Mesenchymal stem cell (in vitro differentiated cells and primary cell): ENCODE measurements around the gene ALPL.

Experiments used
- DNase-seq: peaks from one replicate; pipeline ENCODE4 v3.0.0-alpha.2; 2013
- H2AFZ ChIP-seq: one replicate; pipeline ENCODE4 v1.6.1; 2013; ENCODE audit warnings: low read depth, mild to moderate bottlenecking, control low read depth, inconsistent platforms, low read length, moderate library complexity
- H2AK5ac ChIP-seq: 2 replicates; pipeline ENCODE4 v1.6.1; 2013; ENCODE audit warnings: low read length, moderate library complexity, mild to moderate bottlenecking, inconsistent platforms; ENCODE audit not compliant: severe bottlenecking
- H2BK120ac ChIP-seq: one replicate; pipeline ENCODE4 v1.6.1; 2013; ENCODE audit warnings: low read depth, mild to moderate bottlenecking, inconsistent platforms, low read length, moderate library complexity
- H2BK12ac ChIP-seq, 2 experiments: one replicate each; pipeline ENCODE4 v1.6.1; 2013; ENCODE audit warnings: inconsistent platforms in 2 of 2, low read length in 2 of 2, mild to moderate bottlenecking in 2 of 2, moderate library complexity in 2 of 2, control low read depth in 1 of 2
- H2BK15ac ChIP-seq: one replicate; pipeline ENCODE4 v1.6.1; 2013; ENCODE audit warnings: mild to moderate bottlenecking, low read depth, inconsistent platforms; ENCODE audit not compliant: poor library complexity, severe bottlenecking
- H2BK5ac ChIP-seq: 2 replicates; pipeline ENCODE4 v1.6.1; 2013; ENCODE audit warnings: low read depth, mild to moderate bottlenecking, low read length, control low read depth, inconsistent platforms; ENCODE audit not compliant: poor library complexity, severe bottlenecking
- H3K14ac ChIP-seq, 2 experiments: one replicate each; pipeline ENCODE4 v1.6.1; 2013; ENCODE audit warnings: inconsistent platforms in 2 of 2, low read length in 2 of 2, control low read depth in 1 of 2, mild to moderate bottlenecking in 1 of 2, moderate library complexity in 1 of 2
- H3K18ac ChIP-seq, 2 experiments: one replicate each; pipeline ENCODE4 v1.6.1; 2013; ENCODE audit warnings: inconsistent platforms in 2 of 2, low read length in 2 of 2, control low read depth in 1 of 2, low read depth in 1 of 2, mild to moderate bottlenecking in 1 of 2
- H3K23ac ChIP-seq, 2 experiments: one replicate each; pipeline ENCODE4 v1.6.1; 2013; ENCODE audit warnings: inconsistent platforms in 2 of 2, low read length in 2 of 2, mild to moderate bottlenecking in 2 of 2, moderate library complexity in 2 of 2, control low read depth in 1 of 2
- H3K27ac ChIP-seq: 2 replicates; pipeline ENCODE4 v1.5.1; 2013; ENCODE audit warnings: mild to moderate bottlenecking, moderate library complexity, low read length, control low read depth, inconsistent platforms; ENCODE audit not compliant: poor library complexity, severe bottlenecking
- H3K27me3 ChIP-seq, 2 experiments: 2 replicates each; pipeline versions ENCODE4 v1.6.1 to v1.7.0; 2013; ENCODE audit warnings: low read length in 2 of 2, mild to moderate bottlenecking in 2 of 2, moderate library complexity in 2 of 2, control low read depth in 1 of 2, inconsistent platforms in 1 of 2; ENCODE audit not compliant: control insufficient read depth in 1 of 2, insufficient read depth in 1 of 2
- H3K36me3 ChIP-seq, 2 experiments: 2 replicates each; pipeline versions ENCODE4 v1.6.1 to v1.7.0; 2013; ENCODE audit warnings: low read length in 2 of 2, control low read depth in 1 of 2, inconsistent platforms in 1 of 2, low read depth in 1 of 2, mild to moderate bottlenecking in 1 of 2; ENCODE audit not compliant: insufficient read depth in 2 of 2, control insufficient read depth in 1 of 2
- H3K4ac ChIP-seq, 2 experiments: one replicate each; pipeline ENCODE4 v1.6.1; 2013; ENCODE audit warnings: inconsistent platforms in 2 of 2, low read length in 2 of 2, mild to moderate bottlenecking in 2 of 2, moderate library complexity in 2 of 2, control low read depth in 1 of 2, low read depth in 1 of 2
- H3K4me1 ChIP-seq: 2 replicates; pipeline ENCODE4 v1.6.1; 2013; ENCODE audit warnings: low read depth, low read length, control low read depth; ENCODE audit not compliant: control insufficient read depth, insufficient read depth
- H3K4me2 ChIP-seq: 2 replicates; pipeline ENCODE4 v1.6.1; 2013; ENCODE audit warnings: low read length, mild to moderate bottlenecking, inconsistent platforms; ENCODE audit not compliant: poor library complexity, severe bottlenecking
- H3K4me3 ChIP-seq, 2 experiments: 2 replicates each; pipeline versions ENCODE4 v1.5.1 to v1.7.0; 2013; ENCODE audit warnings: low read length in 2 of 2, mild to moderate bottlenecking in 2 of 2, control low read depth in 1 of 2, low read depth in 1 of 2; ENCODE audit not compliant: insufficient read depth in 1 of 2
- H3K79me1 ChIP-seq: replicated peaks from 2 replicates; pipeline ENCODE4 v1.6.1; 2013; ENCODE audit warnings: mild to moderate bottlenecking, control low read depth, low read length, inconsistent platforms; ENCODE audit not compliant: poor library complexity, severe bottlenecking
- H3K9ac ChIP-seq: 2 replicates; pipeline ENCODE4 v1.7.0; 2013; ENCODE audit warnings: mild to moderate bottlenecking, low read length, moderate library complexity
- H3K9me3 ChIP-seq: 2 replicates; pipeline ENCODE4 v1.7.0; 2013; ENCODE audit warnings: mild to moderate bottlenecking, low read length; ENCODE audit not compliant: control insufficient read depth
- H4K8ac ChIP-seq: one replicate; pipeline ENCODE4 v1.6.1; 2013; ENCODE audit warnings: inconsistent platforms, mild to moderate bottlenecking, low read length, moderate library complexity
- H4K91ac ChIP-seq: one replicate; pipeline ENCODE4 v1.6.1; 2013; ENCODE audit warnings: mild to moderate bottlenecking, low read length, inconsistent platforms
- WGBS: methylation state at CpG from one replicate; pipeline ENCODE4 v1.1.7; 2013; ENCODE audit warnings: mixed read lengths; 5-methylcytosine and 5-hydroxymethylcytosine counted together

The ALPL gene

DNA sequence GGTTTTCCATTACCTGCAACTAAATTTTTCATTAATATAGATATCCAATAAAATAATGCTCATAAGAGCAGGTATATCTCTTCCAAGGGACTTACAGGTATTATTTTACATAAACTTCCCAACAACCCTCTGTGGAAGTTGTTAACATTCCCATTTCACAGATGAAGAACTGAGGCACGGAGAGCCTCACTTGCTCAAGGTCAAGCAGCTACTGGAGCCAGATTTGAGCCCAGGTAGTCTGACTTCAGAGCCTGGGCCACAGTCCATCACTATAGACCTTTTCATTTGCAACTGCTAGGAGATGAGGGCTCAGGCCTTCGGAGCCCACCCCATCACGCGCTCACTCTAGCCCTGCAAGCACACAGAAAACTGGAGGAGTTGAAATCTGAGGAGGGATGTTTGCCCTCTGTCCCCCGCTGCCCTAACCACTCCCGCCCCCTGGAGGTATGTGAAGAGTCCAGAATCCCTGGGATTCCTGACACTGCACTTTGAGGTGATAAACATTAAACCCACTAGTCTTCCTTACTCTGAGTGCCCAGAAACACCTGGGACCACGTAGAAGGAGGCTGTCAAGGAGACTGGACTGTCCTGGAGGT lies 11.7 kb upstream of the ALPL start:
- H3K4me1 ChIP-seq: peaks cover 6% of the 10 kb centered on the region
- no peaks in the 10 kb centered on the region for H3K79me1 ChIP-seq
- no peak overlapping the region for H2AK5ac ChIP-seq
- no peak overlapping the region for H2AFZ ChIP-seq
- H2BK120ac ChIP-seq: no peak overlapping the region
- H2BK15ac ChIP-seq: no peak overlapping the region
- no peak overlapping the region for H3K4me2 ChIP-seq
- H2BK5ac ChIP-seq: no peak overlapping the region
- no peak overlapping the region for H3K4me3 ChIP-seq
- H3K18ac ChIP-seq: no peak overlapping the region
- peaks cover 10% of the 10 kb centered on the region for H3K9me3 ChIP-seq
- H3K36me3 ChIP-seq: no peaks in the 10 kb centered on the region
- no peak overlapping the region for H2BK12ac ChIP-seq
- H3K27me3 ChIP-seq: peaks cover 4 to 54% of the 10 kb centered on the region in 2 experiments
- no peak overlapping the region for H3K23ac ChIP-seq
- no peak overlapping the region for H3K4ac ChIP-seq
- no peak overlapping the region for H3K27ac ChIP-seq
- no peak overlapping the region for H3K14ac ChIP-seq
- 55% methylated on average over 7 of the region's 7 CpGs for WGBS
- no peak overlapping the region for H4K91ac ChIP-seq
- no peak for DNase-seq
- H3K9ac ChIP-seq: no peak overlapping the region
- no peak overlapping the region for H4K8ac ChIP-seq

DNA sequence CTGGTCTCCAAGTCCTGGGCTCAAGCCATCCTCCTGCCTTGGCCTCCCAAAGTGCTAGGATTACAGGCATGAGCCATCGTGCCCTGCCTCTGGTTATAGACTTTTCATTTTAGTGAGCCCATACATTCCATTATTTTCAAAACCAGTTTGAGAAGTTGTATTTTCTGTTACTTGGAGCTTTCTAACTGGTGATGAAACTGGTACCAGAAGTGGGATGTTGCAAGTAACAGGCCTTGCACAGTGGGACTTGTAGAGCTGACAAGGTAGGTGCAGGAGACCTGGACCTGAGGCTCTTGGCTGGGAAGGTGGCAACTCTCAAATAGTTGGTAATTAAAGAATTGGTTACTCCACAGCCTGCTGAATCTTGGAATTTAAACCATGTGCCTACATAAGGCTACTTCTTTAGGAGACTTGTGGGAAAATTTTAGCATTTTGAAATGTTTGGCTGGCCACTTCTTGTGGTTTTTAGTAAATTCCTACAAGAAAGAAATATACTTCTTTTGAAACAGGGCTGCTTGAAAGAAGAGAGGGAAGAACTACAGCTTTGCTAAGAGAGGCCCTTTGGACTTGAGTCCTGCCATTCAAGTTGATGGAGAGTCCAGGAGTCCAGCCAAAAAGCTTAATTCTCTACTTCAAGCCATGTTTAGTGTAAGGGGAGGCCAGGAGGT lies 9.8 kb upstream of the ALPL start:
- H2BK5ac ChIP-seq: no peak overlapping the region
- no CpG with 5 or more reads among the region's 1 CpG for WGBS
- no peak overlapping the region for H2BK15ac ChIP-seq
- no peak overlapping the region for H2AK5ac ChIP-seq
- H2BK12ac ChIP-seq: no peak overlapping the region
- H2BK120ac ChIP-seq: no peak overlapping the region
- H3K14ac ChIP-seq: no peak overlapping the region
- no peak overlapping the region for H3K4me2 ChIP-seq
- H3K27me3 ChIP-seq: peaks cover 4 to 46% of the 10 kb centered on the region in 2 experiments
- H3K79me1 ChIP-seq: no peaks in the 10 kb centered on the region
- H4K8ac ChIP-seq: no peak overlapping the region
- H3K36me3 ChIP-seq: no peaks in the 10 kb centered on the region
- H3K23ac ChIP-seq: no peak overlapping the region
- no peak overlapping the region for H3K4me3 ChIP-seq
- H3K4me1 ChIP-seq: peaks cover 6% of the 10 kb centered on the region
- no peak overlapping the region for H2AFZ ChIP-seq
- no peak overlapping the region for H4K91ac ChIP-seq
- no peak overlapping the region for H3K18ac ChIP-seq
- H3K9me3 ChIP-seq: peaks cover 10% of the 10 kb centered on the region
- no peak overlapping the region for H3K9ac ChIP-seq
- DNase-seq: no peak
- H3K27ac ChIP-seq: no peak overlapping the region
- H3K4ac ChIP-seq: no peak overlapping the region

DNA sequence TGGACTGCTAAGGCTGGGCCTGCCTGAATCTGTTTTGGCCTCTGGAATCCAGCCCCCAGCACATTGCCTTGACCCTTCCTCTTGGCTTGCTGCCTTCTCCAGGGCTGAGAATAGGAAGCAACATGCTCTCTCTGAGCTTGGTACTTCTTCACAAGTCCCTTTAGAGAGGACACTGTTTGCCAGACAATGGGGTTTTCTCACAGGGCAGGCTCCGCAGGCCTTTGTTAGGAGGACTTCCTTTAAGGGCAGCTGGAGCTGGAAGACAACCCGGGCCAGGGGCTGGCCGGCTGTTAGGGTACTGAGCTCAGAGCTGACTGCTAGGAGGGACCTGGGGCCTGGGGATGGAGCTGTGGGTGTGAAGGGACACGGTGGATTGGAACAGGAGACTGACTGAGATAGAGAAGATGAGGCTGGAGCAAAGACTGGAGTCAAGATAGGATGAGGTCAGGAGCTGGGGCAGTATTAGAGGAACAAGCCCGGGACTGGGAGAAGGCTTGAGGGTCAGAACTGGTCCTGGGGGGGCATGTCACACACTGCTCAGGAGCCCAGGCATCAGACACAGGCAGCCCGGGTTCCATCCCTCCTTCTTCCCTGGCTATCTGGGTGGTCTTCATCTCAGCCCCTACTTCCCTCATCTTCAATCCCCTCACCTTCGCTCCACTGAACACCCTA lies 5.4 kb upstream of the ALPL start:
- no peak overlapping the region for H2BK12ac ChIP-seq
- no peak overlapping the region for H3K4me2 ChIP-seq
- no peak overlapping the region for H4K91ac ChIP-seq

DNA sequence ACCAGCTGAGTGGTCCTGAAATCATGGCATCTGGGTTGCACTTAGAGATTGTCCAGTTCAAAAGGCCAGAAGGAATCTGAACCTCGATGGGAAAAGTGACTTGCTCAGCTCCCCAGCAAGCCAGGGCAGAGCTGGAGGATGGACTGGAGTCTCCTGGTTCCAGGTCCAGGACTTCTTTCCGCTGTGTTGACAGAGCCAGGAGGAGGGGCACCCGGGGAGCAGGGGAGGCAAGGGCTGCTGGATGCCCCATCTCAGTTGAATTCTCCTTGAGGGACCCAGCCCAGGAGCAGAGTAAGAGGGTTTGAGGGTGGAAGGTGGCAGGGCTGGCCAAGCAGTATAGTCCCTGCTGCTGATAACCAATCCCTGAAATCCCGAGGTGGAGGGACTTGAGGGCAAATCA lies 2.4 kb upstream of the ALPL start:
- Histone ChIP-seq H2AFZ (no peak overlapping the region), H3K4me1 (peaks cover 27% of the 10 kb centered on the region), H2BK120ac (no peak overlapping the region), H3K14ac (no peak overlapping the region), H2AK5ac (no peak overlapping the region), H3K9me3 (no peaks in the 10 kb centered on the region), H3K4me3 (no peak overlapping the region), H4K91ac (no peak overlapping the region), H2BK15ac (no peak overlapping the region), H2BK5ac (no peak overlapping the region), H3K36me3 (no peaks in the 10 kb centered on the region), H3K9ac (no peak overlapping the region), H3K18ac (no peak overlapping the region), H3K27ac (no peak overlapping the region), H2BK12ac (no peak overlapping the region), H3K4me2 (no peak overlapping the region), H4K8ac (no peak overlapping the region), H3K27me3 (peaks cover 10 to 57% of the 10 kb centered on the region in 2 experiments), H3K79me1 (no peaks in the 10 kb centered on the region), H3K23ac (no peak overlapping the region), H3K4ac (no peak overlapping the region)
- 84% methylated on average over 4 of the region's 4 CpGs for WGBS
- no peak for DNase-seq

More for the DNA sequence above, 5.4 kb upstream of the ALPL start:
- Histone ChIP-seq H4K8ac (no peak overlapping the region), H2AFZ (no peak overlapping the region), H3K18ac (no peak overlapping the region), H3K14ac (peak overlapping the region in 1 of 2 experiments; percentile 65), H3K4me1 (peaks cover 6% of the 10 kb centered on the region), H3K9me3 (peaks cover 10% of the 10 kb centered on the region), H2AK5ac (no peak overlapping the region), H3K27ac (no peak overlapping the region), H3K9ac (no peak overlapping the region), H3K23ac (no peak overlapping the region), H2BK120ac (no peak overlapping the region), H2BK15ac (no peak overlapping the region), H3K27me3 (peaks cover 7 to 46% of the 10 kb centered on the region in 2 experiments), H3K4me3 (no peak overlapping the region), H2BK5ac (no peak overlapping the region), H3K36me3 (no peaks in the 10 kb centered on the region), H3K4ac (no peak overlapping the region), H3K79me1 (no peaks in the 10 kb centered on the region)
- 85% methylated on average over 7 of the region's 7 CpGs for WGBS
- no peak for DNase-seq
